ENCODE results near the gene RTN4. TPM values are rescaled to one million over a fixed set of nuclear protein-coding genes. Genes with fewer than 3 reads are reported as not detected.

The RTN4 gene
- total RNA-seq, 8 experiments from 2014 or later, result 131 to 519 (median 248) TPM

DNA sequence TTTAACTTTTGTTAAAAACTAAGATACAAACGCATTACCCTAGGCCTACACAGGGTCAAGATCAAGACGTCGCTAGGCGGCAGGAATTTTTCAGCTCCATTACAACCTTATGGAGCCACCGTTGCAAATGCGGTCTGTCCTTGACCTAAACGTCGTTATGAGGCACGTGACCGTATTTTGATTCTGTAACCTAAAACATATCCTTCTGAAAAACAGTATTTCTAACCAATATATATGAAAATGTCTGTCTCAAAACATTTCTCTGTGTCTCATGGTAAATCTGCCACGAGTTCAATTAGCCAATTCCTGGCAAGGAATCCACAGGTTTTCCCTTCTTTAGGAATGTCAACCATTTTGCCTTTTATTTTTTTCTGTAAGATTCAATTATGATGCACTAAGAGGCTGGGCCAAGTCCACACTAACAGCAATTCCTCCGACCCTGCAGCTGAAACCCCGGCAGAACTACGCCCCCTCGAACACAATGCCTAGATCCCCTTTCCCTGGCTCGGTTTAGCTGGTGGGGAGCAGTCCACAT lies 1.7 kb downstream of the RTN4 start:
- Histone ChIP-seq H3K27ac (peak overlapping the region; percentile 93 to 94), H3K4me3 (peak overlapping the region; percentile 73 to 99 (median 86)), H3K4me1 (replicated peaks in 1 of 2) (peaks cover 18 to 33% of the 10 kb centered on the region in 2 donors)
- in situ Hi-C loops (cut with MboI; ENCODE audit: low pct_unique_long_range_greater_than_20kb in 2 of 9, low sequenced_read_pairs in 9 of 9, unreplicated experiment in 9 of 9), result loop anchor here in 4 of 9 experiments (5.0 to 25.0 kb wide), 3 partner anchors 114 to 119 kb away; no protein-coding TSS in a partner anchor
- ATAC-seq (replicated peaks in 6 of 8), result no peak
- 0 to 3% (median 0%) methylated on average over 8 to 15 of the region's 16 CpGs for WGBS, 10 experiments

DNA sequence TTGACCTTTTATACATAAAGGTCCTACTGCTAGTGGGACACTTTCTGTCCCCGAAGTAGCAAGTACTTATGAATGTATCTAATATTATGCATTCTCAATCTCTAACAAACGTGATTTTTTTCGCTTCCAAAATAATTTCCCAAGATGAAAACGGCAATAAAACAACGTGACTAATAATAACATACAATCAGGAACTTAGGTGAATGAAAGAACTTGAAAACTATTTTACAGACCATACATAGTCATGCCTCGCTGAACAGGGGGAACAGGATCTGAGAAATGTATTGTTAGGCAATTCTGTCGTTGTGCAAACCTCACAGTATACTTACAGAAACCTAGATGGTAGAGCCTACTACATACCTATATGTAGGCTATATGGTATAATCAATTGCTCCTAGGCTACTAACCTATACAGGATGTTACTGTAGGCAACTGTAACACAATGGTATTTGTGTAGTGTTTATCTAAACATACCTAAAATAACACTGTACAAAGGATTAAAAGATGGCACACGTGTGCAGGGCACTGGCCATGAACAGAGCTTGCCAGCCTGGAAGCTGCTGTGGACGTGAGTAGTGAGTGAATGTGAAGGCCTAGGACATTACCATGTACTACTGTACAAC lies 2.5 kb downstream of the RTN4 start:
- peaks cover 22 to 37% of the 10 kb centered on the region in 2 donors for H3K4me1 ChIP-seq (replicated peaks in 1 of 2)
- no peak for ATAC-seq (replicated peaks in 6 of 8)
- in situ Hi-C loops (cut with MboI; ENCODE audit: low pct_unique_long_range_greater_than_20kb in 2 of 9, low sequenced_read_pairs in 9 of 9, unreplicated experiment in 9 of 9), result loop anchor here in 4 of 9 experiments (5.0 to 25.0 kb wide), 3 partner anchors 115 to 120 kb away; no protein-coding TSS in a partner anchor
- WGBS, 10 experiments, result 0 to 42% (median 19%) methylated on average over 2 to 9 of the region's 9 CpGs
- peak overlapping the region; percentile 93 to 94 for H3K27ac ChIP-seq
- H3K4me3 ChIP-seq, result peak overlapping the region; percentile 73 to 99 (median 86)

DNA sequence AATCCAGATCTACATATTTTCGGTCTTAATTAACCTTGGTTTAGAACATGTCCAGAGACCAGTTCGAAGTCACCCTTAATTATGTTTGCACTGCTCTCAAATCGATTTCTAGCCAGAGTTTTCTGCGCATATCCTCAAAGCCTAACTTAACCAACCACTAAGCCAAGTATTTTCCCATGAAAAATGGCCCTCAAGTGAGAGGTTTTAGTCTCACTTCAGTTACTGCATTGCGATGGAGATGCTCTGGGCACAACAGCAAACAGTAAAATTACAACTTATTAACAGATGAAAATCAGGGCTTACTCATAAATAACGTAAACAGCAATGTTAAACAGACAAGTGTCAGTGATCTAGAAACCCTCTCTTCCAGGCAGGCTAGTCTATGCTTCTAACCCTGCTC lies 4.5 kb downstream of the RTN4 start:
- Histone ChIP-seq H3K4me1 (replicated peaks in 1 of 2) (peaks cover 29 to 53% of the 10 kb centered on the region in 2 donors), H3K4me3 (peak overlapping the region; percentile 73 to 99 (median 86)), H3K27ac (no peak overlapping the region)
- in situ Hi-C loops (cut with MboI; ENCODE audit: low pct_unique_long_range_greater_than_20kb in 2 of 9, low sequenced_read_pairs in 9 of 9, unreplicated experiment in 9 of 9), result loop anchor here in 4 of 9 experiments (5.0 to 25.0 kb wide), 3 partner anchors 117 to 122 kb away; no protein-coding TSS in a partner anchor
- no peak for ATAC-seq (replicated peaks in 6 of 8)
- WGBS, 10 experiments, result 5 to 73% (median 62%) methylated on average over 2 to 6 of the region's 6 CpGs

DNA sequence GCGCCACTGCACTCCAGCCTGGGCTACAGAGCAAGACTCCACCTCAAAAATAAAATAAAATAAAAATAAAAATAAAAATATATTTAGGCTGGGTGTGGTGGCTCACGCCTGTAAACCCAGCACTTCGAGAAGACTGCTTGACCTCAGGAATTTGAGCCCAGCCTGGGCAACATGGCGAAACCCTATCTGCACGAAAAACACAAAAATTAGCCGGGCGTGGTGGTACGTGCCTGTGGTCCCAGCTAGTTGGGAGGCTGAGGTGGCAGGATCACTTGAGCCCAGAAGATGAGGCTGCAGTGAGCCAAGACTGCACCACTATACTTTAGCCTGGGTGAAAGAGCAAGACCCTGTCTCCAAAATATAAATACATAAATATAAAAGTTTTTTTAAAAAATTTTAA lies 6.4 kb downstream of the RTN4 start:
- Histone ChIP-seq H3K4me1 (replicated peaks in 1 of 2) (peaks cover 35 to 65% of the 10 kb centered on the region in 2 donors), H3K27ac (no peak overlapping the region), H3K4me3 (no peak overlapping the region)
- in situ Hi-C loops (cut with MboI; ENCODE audit: low pct_unique_long_range_greater_than_20kb in 2 of 9, low sequenced_read_pairs in 9 of 9, unreplicated experiment in 9 of 9), result loop anchor here in 3 of 9 experiments (10.0 to 25.0 kb wide), 2 partner anchors 118 to 121 kb away; no protein-coding TSS in a partner anchor
- ATAC-seq (replicated peaks in 6 of 8), result no peak
- 85 to 100% (median 100%) methylated on average over 1 to 8 of the region's 8 CpGs; no CpG with 5 or more reads in 3 of the 10 experiments for WGBS, 10 experiments

DNA sequence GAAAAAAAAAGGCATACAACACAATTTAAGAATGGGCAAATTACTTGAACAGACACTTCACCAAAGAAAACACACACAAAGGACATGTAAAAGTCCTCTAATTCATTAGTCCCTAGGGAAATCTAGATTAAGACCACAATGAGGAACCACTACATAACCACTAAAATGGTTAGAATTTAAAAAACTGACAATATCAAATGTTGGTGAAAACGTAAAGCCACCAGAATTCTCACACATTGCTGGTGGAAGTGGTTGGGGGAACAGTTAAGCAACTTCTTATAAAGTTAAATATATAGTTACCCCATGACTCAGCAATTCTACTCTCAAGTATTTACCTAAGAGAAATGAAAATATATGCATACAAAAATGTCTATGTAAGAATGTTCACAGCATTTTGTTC lies 11.8 kb downstream of the RTN4 start:
- no peak overlapping the region for H3K27ac ChIP-seq
- no peak overlapping the region for H3K4me3 ChIP-seq
- in situ Hi-C loops (cut with MboI; ENCODE audit: low pct_unique_long_range_greater_than_20kb in 2 of 9, low sequenced_read_pairs in 9 of 9, unreplicated experiment in 9 of 9), result loop anchor here in 3 of 9 experiments (10.0 to 25.0 kb wide), 2 partner anchors 124 to 126 kb away; no protein-coding TSS in a partner anchor
- peaks cover 19 to 34% of the 10 kb centered on the region in 2 donors for H3K4me1 ChIP-seq (replicated peaks in 1 of 2)
- ATAC-seq (replicated peaks in 6 of 8), result no peak
- 86 to 100% (median 100%) methylated on average over 1 of the region's 1 CpG; no CpG with 5 or more reads in 3 of the 10 experiments for WGBS, 10 experiments

DNA sequence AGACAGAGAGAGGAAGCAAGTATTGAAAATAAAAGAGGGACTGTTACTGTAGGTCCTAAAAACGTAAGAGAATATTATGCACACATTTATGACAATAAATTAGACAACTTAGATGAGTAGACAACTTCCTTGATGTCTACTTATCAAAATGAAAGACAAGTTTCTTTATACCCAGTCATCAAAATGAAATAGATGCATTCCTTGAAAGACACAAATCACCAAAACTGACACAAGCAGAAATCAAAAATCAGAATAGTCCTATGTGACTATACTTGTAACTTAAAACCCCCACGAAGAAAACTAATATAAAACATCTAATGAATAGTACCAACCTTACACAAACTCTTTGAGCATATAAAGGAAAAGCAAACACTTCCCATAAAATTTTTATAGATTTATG lies 14.5 kb downstream of the RTN4 start:
- Histone ChIP-seq H3K4me1 (replicated peaks in 1 of 2) (peaks cover 14% of the 10 kb centered on the region in 2 donors), H3K4me3 (no peak overlapping the region), H3K27ac (no peak overlapping the region)
- 41 to 92% (median 59%) methylated on average over 2 of the region's 2 CpGs; no CpG with 5 or more reads in 2 of the 10 experiments for WGBS, 10 experiments
- in situ Hi-C loops (cut with MboI; ENCODE audit: low pct_unique_long_range_greater_than_20kb in 2 of 9, low sequenced_read_pairs in 9 of 9, unreplicated experiment in 9 of 9), result loop anchor here in 3 of 9 experiments (10.0 to 25.0 kb wide), 2 partner anchors 127 to 129 kb away; no protein-coding TSS in a partner anchor
- no peak for ATAC-seq (replicated peaks in 6 of 8)

DNA sequence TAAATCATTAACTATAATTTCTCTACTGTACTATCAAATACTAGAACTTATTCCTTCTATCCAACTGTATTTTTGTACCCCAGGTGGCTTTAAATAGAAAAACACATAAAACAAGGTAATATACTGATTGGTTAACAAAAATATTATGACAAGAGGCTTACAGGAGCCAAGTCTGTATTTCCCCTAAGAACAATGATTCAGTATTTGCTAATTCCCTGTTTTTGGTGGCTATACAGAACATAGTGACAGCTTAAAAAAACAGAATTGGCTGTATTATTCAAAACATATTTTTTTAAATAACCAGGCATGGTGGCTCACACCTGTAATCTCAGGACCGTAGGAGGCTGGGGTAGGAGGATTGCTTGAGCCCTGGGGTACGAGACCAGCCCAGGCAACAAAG lies 16.3 kb downstream of the RTN4 start:
- in situ Hi-C loops (cut with MboI; ENCODE audit: low pct_unique_long_range_greater_than_20kb in 2 of 9, low sequenced_read_pairs in 9 of 9, unreplicated experiment in 9 of 9), result loop anchor here in 3 of 9 experiments (10.0 to 25.0 kb wide), 2 partner anchors 128 to 131 kb away; no protein-coding TSS in a partner anchor
- H3K27ac ChIP-seq, result no peak overlapping the region
- H3K4me3 ChIP-seq, result no peak overlapping the region
- no peak for ATAC-seq (replicated peaks in 6 of 8)
- 90 to 100% (median 100%) methylated on average over 1 to 2 of the region's 2 CpGs; no CpG with 5 or more reads in 2 of the 10 experiments for WGBS, 10 experiments
- peaks cover 3 to 9% of the 10 kb centered on the region in 2 donors for H3K4me1 ChIP-seq (replicated peaks in 1 of 2)

DNA sequence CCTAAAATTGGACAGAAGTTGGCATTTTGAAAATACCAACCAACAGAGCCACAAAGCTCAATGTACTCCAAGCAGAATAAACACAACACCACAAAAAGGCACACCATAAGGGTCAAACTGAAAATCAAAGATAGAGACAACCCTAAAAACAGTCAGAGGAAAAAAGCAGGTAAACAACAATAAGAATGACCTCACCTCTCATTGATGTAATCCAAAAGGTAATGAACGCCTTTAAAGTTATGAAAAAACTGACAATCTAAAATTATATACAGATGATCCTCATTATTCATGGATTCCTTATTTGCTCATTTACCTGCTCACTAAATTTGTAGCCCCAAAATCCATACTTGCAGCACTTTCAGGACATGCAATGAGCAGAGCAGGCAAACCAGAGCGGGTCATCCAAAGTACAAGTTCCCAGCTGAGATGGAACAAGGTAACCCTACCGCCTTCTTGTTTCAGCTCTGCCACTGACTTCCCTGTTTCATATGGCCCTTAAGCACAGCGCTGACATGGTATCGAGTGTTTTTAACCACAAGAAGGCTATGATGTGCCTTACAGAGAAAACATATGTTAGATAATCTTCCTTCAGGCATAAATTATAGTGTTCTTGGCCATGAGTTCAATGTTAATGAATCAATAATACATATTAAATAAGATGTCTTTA lies 17.0 kb downstream of the RTN4 start:
- Histone ChIP-seq H3K27ac (no peak overlapping the region), H3K4me1 (replicated peaks in 1 of 2) (peaks cover 0 to 9% of the 10 kb centered on the region in 2 donors), H3K4me3 (no peak overlapping the region)
- WGBS, 10 experiments, result 46 to 93% (median 73%) methylated on average over 3 to 5 of the region's 5 CpGs; no CpG with 5 or more reads in 2 of the 10 experiments
- no peak for ATAC-seq (replicated peaks in 6 of 8)
- in situ Hi-C loops (cut with MboI; ENCODE audit: low pct_unique_long_range_greater_than_20kb in 2 of 9, low sequenced_read_pairs in 9 of 9, unreplicated experiment in 9 of 9), result loop anchor here in 3 of 9 experiments (10.0 to 25.0 kb wide), 2 partner anchors 129 to 132 kb away; no protein-coding TSS in a partner anchor

DNA sequence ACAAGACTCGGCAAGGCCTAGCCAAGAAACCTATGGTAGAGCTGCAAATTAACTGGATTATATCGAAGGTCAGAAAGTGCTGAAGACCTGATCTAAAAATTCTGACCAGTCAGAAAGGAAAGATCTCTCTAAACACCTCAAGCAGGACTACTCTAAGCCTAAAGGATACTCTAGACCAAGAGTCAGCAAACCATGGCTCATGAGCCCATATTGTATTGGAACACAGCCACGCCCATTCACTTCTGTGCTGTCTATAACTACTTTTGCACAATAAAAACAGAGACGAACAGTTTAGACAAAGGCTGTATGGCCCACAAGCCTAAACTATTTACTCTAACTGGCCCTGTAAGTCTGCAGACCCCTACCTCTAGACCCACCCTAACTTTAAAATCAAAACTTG lies 18.7 kb downstream of the RTN4 start:
- H3K4me3 ChIP-seq, result no peak overlapping the region
- H3K4me1 ChIP-seq (replicated peaks in 1 of 2), result peaks cover 0 to 9% of the 10 kb centered on the region in 2 donors
- in situ Hi-C loops (cut with MboI; ENCODE audit: low pct_unique_long_range_greater_than_20kb in 2 of 9, low sequenced_read_pairs in 9 of 9, unreplicated experiment in 9 of 9), result loop anchor here in 3 of 9 experiments (10.0 to 25.0 kb wide), 2 partner anchors 131 to 133 kb away; no protein-coding TSS in a partner anchor
- H3K27ac ChIP-seq, result no peak overlapping the region
- 75 to 100% (median 89%) methylated on average over 1 to 4 of the region's 4 CpGs; no CpG with 5 or more reads in 2 of the 10 experiments for WGBS, 10 experiments
- peak in 3 of 8 experiments; percentile 3 to 25 (median 20) for ATAC-seq (replicated peaks in 6 of 8)

DNA sequence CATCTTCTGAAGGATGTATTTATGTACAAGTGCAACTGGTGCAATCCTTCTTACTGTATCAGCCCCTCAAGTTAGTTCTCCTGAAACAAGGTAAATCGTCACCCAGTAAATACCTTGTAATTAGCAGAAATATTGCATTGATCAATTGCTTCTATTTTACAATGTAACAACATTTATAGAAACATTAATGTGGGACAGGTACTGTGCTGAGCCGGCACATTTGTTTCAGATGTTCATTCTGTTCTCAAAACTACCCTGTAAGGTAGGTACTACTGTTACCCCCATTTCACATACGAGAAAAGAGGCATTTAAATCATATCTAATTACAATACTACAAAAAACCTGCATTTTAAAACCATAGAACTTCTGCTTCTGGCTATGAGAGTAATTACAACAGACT lies 19.5 kb downstream of the RTN4 start:
- in situ Hi-C loops (cut with MboI; ENCODE audit: low pct_unique_long_range_greater_than_20kb in 2 of 9, low sequenced_read_pairs in 9 of 9, unreplicated experiment in 9 of 9), result loop anchor here in 3 of 9 experiments (10.0 to 25.0 kb wide), 2 partner anchors 132 to 134 kb away; no protein-coding TSS in a partner anchor
- no peak overlapping the region for H3K27ac ChIP-seq
- WGBS, 10 experiments, result 73 to 100% (median 89%) methylated on average over 1 to 3 of the region's 3 CpGs
- peaks cover 0 to 9% of the 10 kb centered on the region in 2 donors for H3K4me1 ChIP-seq (replicated peaks in 1 of 2)
- no peak overlapping the region for H3K4me3 ChIP-seq
- ATAC-seq (replicated peaks in 6 of 8), result no peak

DNA sequence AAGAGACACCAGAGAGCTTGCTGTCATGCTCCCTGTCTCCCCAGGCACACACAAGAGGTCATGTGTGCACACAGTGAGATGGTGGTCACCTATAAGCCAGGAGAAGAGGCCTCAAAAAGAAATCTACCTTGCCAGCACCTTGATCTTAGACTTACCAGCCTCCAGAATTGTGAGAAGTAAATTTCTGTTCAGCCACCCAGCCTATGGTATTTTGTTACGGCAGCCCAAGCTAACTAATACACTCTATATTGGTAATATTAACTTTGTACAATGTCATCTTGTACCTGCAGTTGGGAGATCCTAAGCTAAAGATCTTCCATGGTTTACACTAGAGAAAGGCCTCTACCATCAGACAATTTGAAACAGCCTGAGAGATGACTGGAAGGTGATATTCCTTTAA lies 21.2 kb downstream of the RTN4 start:
- no peak for ATAC-seq (replicated peaks in 6 of 8)
- Histone ChIP-seq H3K4me3 (no peak overlapping the region), H3K4me1 (replicated peaks in 1 of 2) (peaks cover 3 to 9% of the 10 kb centered on the region in 2 donors), H3K27ac (no peak overlapping the region)
- 71 to 100% (median 100%) methylated on average over 1 of the region's 1 CpG; no CpG with 5 or more reads in 5 of the 10 experiments for whole genome bisulfite sequencing, 10 experiments
- in situ Hi-C loops (cut with MboI; ENCODE audit: low pct_unique_long_range_greater_than_20kb in 2 of 9, low sequenced_read_pairs in 9 of 9, unreplicated experiment in 9 of 9), result loop anchor here in 2 of 9 experiments (25.0 kb wide), 1 partner anchor 133 kb away; no protein-coding TSS in a partner anchor

DNA sequence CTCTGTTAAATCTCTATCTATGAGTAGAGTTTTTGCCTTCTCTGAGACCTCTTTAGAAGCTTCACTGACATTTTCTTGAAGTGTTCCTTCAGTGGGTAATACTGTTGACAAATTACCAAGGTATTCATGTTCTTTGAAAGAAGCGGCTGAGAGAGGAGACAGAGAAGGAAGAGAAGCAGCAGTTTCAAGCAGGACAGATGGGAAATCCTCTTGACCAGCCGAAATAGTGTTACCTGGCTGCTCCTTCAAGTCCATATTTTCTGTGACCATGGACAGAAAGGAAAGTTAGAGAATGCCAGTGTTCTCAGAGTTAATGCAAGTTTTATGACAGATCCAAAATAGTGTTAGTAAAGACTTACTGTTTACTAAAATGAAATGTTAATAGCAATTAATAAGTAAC lies 23.0 kb downstream of the RTN4 start:
- Histone ChIP-seq H3K4me3 (no peak overlapping the region), H3K4me1 (replicated peaks in 1 of 2) (peaks cover 3 to 9% of the 10 kb centered on the region in 2 donors), H3K27ac (no peak overlapping the region)
- in situ Hi-C loops (cut with MboI; ENCODE audit: low pct_unique_long_range_greater_than_20kb in 2 of 9, low sequenced_read_pairs in 9 of 9, unreplicated experiment in 9 of 9), result loop anchor here in 2 of 9 experiments (25.0 kb wide), 1 partner anchor 135 kb away; no protein-coding TSS in a partner anchor
- 33 to 89% (median 82%) methylated on average over 1 to 2 of the region's 2 CpGs; no CpG with 5 or more reads in 3 of the 10 experiments for WGBS, 10 experiments
- no peak for ATAC-seq (replicated peaks in 6 of 8)

Data from motor neuron (in vitro differentiated cells).